HG03378 (cell line): Measurements from ENCODE around the gene SCLT1.

ENCODE experiments used
- ATAC-seq: cut with Tn5 transposase; IDR thresholded peaks from one replicate; pipeline ENCODE4 v1.9.1; 2021; ENCODE audit warnings: mild to moderate bottlenecking, moderate library complexity; ENCODE audit not compliant: unreplicated experiment

Gene SCLT1

DNA sequence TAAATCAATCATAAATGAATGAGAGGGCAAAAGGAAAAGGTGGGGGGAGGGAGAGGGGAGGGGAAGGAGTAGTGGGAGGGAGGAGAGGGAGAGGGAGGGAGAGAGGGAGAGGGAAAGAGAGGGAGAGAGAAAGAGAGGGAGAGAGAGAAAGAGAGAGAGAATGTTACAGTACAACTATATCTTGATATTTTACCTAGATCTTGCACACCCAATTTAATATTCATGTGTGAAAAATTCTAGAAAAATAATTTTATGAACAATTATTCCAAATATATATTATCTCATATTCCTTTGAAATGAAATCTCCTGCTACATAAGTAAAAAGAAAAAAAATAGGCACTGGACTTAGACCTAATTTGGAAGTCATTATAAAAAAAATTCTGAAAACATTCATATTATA is 120.0 kb downstream of the SCLT1 start:
- no peak for ATAC-seq

DNA sequence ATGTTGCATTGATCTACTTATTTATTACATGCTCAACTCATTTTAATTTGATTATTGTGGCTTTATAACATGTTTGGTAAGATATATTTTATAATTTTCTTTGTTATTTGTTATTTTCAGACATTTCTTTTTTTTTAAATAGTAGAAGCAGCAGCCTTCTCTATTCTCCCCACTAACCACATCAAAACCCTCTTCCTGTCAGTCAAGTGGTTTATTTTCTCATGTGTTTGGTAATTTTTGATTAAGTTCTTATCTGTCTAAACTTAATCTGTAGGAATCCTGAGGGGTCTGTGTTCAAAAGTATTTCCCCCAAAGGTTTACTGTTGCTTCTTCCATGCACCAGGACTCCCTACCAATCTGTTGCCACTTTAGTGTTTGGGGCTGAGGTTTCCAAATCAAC is 131.9 kb downstream of the SCLT1 start:
- no peak for ATAC-seq

DNA sequence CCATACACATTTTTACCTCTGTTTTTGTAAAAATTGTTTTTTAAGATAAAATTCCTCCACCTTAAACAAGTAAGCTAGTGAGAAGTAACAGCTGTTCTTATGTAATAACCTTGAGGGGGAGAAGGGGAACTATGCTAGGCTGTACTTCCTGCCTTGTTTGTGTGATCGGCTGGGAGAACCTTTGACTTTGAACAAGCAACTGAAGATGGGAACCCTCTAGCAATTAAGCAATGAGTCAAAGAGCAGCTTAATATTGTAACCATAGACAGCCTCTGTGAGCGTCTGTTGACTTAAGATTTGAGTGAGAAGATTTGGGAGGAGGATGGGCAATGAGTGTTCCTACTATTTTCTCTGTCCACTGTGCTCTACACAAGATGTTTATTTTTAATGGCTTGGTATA is 135.1 kb downstream of the SCLT1 start:
- no peak for ATAC-seq

DNA sequence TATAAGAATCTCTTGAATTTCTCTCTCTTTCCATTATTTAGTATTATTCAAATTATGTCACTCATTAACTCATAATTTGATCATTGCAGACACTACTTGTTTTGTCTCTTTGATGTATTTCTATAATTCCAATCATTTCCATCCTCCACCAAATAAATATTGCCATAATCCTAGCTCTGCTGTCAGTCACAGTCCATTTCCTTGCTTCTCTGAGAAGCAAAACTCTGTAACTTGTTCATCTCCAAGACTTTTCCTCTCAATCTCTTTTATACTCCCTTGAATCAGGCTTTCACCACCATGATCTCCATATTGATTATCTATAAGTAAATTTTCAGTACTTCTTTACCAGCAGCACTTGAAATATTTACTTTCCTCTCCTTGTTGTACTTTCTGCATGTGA is 135.9 kb downstream of the SCLT1 start:
- ATAC-seq: no peak

DNA sequence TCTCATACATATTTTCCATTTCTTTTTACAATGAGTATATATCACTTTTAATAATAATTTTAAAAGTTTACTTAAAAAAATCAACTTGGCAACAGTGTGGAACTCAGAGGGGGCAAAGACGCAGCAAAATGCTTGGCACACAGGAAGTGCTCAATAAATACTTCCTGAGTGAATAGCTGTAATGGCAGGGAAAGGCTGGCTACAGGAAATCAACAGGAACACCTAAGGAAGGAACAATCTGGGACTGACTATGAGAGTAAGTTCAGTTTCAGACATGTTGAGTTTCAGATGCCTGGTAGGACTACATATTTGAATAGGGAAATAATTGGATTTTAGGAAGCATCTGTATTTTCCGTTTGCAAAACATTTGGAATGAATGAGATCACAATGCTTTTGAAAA is 137.6 kb downstream of the SCLT1 start:
- ATAC-seq: no peak

DNA sequence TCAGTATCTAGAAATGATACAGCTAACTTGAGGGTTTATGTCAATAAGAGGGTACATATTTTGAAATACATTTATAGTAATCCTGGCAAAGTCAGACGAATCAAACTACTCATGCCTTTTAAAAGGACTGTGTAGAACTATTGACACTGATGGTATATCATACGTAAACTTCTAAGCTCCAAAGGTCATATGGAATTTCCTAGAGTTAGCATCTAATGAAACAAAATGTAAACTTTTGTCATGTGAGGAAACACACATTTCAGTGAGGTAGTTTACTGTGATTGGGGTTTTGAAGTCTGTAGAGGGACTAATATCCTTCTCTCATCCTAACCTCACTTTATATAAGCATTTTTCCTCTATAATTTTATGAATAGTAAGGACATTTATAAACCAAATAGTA is 138.4 kb downstream of the SCLT1 start:
- no peak for ATAC-seq

DNA sequence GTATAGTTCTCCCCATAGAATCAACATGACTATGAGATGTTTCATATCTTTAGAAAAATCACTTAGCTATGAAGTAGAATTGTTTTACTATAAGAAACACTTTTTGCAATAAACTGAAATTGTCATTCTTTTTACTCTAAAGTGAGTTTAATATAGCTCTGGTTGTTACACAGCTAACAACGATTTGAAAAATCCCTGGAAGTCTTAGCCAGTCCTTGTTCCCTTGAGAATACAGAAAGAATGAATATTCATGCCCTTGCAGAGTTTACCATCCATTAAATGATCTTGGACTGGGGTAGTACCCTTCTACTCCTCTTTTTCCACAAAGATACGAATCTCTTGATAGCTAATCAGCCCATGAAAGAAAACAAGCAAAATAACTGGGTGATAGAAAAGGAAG is 142.0 kb downstream of the SCLT1 start:
- ATAC-seq: no peak

DNA sequence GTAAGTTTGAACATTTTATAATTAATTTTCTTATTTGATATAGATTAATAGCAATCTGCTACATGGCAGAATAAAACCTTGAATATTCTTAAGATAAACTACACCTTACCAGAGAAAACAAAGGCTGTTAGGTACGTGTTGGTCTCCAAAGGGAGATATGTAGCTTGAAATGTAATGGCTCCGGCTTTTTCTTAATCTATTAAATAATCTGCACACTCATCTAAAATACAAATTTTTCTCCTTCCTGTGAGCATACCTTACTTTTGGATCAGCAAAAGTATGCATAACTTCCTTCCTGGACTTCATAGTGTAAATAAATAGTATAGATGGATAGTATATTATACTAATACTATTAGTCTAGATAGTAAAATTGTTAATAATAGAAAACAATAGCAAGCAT is 142.5 kb downstream of the SCLT1 start:
- no peak for ATAC-seq

DNA sequence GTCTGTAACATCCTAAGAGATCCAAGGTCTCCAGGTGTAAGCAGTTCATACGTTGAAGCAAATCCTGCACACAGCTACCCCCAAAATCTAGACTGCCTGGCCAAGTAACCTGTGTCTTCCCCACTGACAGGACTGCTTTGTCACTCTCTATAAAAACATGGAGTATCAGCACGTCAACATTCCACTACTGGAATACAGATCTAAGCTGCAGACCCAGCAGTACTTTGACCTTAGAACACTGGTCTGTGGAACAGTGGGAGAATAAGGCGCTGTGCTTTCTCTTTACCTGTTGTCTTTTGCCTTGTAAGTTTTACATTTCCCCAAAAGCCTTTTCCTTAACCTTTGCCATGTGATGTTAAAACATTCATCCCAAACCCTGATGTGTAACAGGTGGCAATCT is 146.4 kb downstream of the SCLT1 start:
- no peak for ATAC-seq

DNA sequence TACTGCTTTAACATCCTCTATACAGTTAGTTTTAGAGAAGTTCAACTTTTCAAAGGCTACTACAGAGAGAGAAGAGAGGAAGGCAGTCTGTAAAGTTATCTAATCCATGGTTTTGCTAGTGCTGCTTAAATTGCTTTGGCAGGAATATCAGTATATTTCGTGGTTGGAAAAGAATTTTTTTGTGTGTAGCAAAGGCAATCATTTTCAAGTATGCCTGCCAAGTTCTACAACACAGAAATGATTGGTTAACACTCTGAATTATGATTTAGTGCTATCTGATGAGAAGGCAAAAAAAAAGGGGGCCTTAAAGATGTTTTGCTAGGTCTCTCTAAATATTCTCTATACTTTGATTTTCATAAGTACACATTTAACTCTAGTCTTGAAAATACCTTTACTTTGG is 150.7 kb downstream of the SCLT1 start:
- ATAC-seq: no peak

DNA sequence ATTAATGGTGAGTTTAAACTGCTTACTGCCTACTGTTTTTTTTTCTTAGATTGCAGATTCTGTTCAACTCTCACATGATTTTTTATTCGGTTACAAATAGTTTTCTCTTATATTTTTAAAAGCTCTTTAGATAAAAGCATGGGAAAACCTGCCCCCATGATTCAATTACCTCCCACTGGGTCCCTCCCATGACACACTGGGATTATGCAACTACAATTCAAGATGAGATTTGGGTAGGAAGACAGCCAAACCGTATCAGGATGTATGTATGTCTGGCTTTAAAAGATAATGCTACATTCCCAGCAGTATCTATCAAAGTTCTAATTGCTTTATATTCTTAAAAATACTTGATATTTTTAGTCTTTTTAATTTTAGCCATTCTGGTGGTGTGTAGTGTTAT is 152.4 kb downstream of the SCLT1 start:
- no peak for ATAC-seq

DNA sequence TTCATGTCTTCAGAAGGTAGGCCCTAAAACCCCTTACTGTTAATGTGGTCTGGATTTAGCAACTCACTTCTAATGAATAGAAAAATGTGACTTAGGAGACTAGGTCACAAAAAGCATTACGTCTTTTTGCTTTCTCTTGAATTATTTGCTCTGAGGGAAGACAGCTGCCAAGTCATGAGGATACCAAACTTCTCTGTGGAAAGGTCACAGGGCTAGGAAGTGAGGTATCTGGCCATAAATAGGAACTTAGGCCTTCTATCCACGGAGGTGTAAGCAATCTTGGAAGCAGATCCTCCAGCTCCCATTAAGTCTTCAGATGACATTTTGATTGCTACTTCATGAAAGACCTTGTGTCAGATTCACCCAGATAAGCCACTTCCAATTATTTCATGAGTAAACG is 163.3 kb downstream of the SCLT1 start:
- no peak for ATAC-seq

DNA sequence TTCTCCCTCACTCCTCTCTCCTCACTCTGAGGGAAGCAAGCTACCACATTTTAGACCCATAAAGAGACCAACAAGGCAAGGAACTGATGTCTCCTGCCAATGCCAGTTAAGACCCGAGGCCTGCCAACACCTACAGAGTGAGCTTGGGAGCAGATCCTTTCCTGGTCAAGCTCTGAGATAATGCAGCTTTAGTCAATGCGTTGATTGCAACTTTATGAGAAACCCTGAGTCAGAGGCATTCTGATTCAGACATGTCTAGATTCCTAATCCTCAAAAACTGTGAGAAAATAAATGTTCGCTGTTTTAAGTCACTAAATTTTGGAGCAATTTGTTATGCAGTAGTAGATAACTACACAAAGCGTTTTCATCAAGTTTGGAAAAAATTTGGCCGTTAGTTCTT is 168.4 kb downstream of the SCLT1 start:
- no peak for ATAC-seq

DNA sequence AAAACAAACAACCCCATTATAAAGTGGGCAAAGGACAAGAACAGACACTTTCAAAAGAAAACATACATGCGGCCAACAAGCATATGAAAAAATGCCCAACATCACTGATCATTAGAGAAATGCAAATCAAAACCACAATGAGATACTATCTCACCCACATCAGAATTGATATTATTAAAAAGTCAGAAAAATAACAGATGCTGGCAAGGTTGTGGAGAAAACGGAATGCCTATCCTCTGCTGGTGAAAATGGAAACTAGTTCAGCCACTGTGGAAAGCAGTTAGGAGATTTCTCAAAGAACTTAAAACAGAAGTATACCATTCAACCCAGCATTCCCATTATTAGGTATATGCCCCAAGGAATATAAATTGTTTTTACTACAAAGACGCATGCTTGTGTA is 171.4 kb downstream of the SCLT1 start:
- no peak for ATAC-seq

DNA sequence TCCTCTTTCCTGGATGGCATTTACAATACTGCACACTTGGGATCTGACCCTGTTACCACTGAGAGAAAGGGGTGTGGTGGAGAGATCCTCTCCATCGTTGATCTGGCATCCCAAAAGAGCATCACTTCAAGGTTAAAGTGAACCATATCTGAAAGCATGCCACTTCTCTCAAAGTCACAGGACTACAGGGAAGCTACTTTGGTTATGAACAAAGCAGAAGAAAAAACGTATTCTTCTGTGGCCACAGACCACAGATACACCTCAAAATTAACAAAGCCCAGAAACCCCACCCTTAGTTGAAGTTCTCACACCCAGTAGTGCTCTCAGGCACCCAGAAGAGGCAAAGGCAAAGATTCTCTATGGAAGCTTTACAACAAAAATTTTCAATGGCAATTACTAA is 175.6 kb downstream of the SCLT1 start:
- ATAC-seq: peak; percentile 86

DNA sequence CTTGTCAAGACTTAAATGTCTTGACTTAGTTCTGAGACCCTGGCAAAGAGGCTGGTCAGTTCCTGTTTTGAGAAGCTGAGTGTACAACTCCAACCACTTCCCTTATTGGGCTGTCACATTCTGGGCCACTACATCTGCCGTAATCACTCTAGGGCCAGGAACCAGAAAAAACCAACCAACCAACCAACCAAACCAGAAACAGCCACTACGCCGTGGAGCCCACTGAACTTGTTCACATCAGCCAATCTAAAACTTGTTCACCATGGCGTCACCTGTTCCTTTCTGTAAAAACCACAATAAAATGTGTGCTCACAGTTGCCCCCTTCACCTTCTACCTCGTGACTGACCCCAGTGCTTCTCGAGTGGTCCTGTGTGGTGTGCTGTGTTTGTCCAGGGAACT is 176.5 kb downstream of the SCLT1 start:
- ATAC-seq: peak; percentile 71

DNA sequence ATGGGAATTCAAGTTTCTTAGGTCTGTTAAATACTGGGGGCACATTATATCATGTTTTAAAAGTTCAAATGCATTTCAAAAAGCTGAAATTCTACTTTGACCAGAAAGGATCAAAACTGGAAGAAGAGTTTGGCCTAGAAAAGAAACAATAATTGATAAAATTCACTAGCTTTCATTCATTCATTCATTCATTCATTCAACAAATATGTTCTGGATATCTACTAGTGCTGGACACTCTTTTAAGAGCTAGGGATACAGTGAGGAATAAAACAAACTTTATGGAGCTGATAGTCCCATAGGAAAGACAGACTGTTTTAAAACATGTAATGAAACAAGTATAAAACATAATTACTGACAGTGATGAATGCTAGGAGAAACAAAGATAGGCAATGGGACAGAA is 177.8 kb downstream of the SCLT1 start:
- ATAC-seq: no peak

DNA sequence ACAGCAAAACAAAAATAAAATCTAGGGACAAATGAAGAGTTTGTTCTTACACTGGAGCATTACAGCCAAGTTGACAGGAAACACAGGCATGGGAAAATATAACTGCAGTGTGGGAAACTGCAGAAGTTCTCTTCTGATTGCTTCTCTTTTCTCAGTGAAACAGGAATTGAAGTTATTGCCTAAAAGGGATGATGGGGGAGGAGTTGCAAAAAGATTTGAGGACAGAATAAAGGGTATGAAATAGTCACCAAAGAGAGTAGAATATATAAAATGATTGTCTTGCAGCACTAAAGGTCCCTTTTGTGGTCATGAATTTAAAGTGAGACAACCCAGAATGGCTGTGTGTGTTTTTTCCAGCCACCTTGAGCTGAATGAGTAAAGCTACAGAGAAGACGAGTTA is 180.1 kb downstream of the SCLT1 start:
- no peak for ATAC-seq

DNA sequence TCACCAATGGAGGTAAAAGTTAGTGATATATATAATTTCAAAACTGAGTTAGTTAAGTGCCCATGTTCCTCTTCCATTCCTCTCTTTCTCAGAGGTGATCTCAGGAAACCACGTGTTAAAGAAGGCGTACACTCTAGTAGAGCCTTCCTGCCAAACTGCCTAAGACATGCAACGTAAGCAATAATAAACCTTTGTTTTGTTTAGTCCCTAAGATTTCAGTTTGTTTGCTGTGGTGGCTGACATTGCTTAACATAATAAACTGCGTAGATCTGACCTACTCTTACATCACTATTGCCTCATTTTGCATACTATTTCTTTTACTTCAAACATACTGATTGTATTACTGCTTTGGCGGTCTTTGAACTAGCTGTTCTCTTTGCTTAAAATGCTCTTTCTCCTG is 184.6 kb downstream of the SCLT1 start:
- no peak for ATAC-seq

DNA sequence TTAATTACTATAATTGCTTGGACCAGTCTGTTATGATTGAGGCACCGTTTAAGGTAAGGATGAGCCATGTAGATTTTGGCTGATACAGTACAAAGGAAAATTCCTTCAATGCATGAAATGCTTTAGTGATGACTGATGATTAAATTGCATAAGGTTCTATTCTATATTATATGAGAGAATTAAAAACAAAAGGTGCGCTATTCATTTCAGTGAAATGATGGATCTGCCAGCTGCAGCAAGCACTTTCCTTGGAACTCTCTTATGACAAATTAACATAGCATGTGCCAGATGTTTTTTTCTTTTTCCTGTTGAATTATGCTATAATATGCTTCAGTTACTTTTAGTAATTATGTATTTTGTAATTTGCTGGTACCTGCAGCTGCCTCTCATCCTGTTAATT is 185.4 kb downstream of the SCLT1 start:
- no peak for ATAC-seq

DNA sequence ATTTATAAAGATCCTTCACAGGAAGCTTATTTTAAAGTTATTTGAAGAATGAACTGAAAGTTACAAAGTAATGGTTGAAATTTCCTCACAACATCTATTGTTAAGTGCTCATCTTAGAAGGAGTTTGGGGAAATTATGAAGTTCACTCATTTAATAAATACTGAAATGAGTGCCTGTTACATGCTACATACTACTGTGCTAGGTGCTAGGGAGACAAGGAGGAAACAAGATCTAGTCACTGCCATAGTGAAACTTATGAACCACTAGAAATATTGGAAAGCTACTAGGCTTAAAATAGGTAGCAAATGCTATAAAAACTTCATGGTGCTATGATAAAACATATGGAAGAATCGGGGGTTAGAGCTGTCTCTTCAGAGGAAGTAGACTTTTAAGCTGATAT is 186.8 kb downstream of the SCLT1 start:
- no peak for ATAC-seq

DNA sequence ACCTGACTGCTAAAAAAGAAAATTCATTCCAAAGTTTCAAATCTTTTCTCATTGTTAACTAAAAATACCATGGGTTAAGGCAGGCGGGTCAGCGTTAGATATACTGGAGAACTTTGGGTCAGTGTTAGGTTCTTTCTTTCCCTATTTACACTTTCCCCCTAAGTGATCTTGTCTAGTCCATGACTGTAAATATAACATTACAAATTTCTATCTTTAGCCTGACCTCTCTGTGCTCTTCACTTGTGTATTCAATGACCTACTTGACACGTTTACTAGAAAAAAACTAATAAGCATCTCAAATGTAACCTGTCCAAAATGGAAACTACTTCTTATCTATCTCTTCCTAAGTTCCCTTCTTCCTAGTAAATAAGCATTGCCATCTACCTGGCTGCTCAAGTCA is 188.5 kb downstream of the SCLT1 start:
- no peak for ATAC-seq

DNA sequence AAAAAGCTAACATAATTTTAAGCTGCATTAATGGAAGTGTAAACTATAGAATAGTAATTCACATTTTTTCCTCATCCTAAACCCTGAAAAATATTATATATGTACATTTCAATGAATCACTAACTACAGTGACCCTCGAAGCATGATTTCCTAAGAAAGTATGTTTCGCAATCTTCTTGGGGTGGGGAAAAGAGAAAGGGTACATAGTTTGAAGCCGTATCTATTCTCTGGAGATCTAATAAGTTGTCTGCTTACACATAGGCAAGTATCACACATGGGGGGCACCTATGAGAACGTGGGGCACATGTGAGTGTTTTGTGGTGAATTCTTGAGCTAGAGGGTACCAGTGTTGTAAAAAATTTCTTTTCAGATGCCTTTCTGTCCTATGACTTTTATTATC is 212.7 kb downstream of the SCLT1 start:
- ATAC-seq: no peak

DNA sequence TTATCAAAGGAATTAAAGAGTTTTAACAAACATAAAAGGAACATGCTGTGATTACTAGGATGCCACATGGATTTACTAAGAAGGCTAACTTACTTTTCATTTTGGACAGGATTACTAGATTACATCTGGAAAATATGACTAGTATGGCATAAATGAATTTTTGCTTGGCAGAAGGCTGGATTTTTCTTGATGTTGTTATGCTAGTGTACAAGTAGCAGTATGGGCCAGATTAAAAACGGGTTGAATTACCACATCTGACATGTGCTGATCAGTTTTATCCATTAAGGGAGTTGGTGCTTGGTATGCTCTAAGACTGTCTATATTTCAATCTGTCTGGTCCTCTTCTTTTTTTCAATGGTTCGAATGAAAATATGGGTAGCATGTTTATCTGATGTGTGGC is 213.4 kb downstream of the SCLT1 start:
- no peak for ATAC-seq
